ENCODE measurements around the gene ATP7A.
"Not testable (repeated sequence)": the region's sequence is repeated elsewhere in the genome, so short reads cannot be mapped to it uniquely, and the experiment has no call there.

The ATP7A gene

DNA sequence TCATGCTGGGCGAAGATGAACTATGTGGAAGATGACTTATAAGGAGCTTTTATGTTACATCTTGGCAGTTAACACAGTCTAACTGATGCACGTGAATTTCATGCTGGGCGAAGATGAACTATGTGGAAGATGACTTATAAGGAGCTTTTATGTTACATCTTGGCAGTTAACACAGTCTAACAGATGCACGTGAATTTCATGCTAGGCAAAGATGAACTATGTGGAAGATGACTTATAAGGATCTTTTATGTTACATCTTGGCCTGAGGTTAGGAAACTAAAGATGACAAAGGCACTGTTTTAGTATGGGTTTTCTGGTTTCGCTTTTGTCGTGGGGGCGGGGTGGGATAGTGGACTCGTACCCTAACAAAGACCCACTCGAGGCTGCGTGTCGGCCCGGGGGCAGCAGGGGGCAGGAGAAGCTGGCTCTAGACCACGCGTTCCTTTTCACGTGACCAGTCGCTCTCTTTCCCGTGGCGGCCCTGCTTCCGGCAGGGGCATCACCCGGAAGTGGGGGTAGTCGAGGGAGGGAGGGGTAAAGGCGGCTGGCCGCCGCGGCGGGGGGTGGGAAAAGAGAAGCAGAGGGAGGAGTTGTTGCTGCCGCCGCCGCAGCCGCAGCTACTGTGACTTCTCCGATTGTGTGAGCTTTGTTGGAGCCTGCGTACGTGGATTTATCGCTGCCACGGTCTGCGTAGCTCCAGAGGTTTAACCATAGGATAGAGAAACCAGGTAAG, at the start of gene ATP7A:
ATP7A (plus strand) TSS at position 586 of the 733 bp plus-strand sequence. CDS start 60,949 bp downstream, outside the sequence.
- peak; percentile 95 for DNase-seq (ENCODE audit: low read depth, low spot score)

DNA sequence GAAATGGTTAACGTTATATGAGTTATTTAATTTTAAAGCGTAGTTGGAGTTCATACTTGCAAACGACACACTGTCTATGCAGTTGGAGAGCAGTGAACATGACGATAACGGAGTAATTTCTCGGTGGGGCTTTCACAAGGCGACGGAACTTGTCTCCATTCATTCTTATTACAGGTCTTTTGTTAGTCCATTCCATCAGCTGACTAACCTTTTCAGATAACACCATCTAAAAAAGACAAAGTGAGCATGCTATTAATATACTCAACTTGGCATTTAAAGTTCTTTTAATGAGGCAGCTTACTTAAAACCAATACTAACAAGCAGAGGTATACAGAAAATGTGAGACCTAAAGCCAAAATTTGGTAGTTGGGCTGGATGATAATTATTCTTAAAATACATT, 35.1 kb upstream of the ATP7A start:
- no peak for DNase-seq (ENCODE audit: low read depth, low spot score)

DNA sequence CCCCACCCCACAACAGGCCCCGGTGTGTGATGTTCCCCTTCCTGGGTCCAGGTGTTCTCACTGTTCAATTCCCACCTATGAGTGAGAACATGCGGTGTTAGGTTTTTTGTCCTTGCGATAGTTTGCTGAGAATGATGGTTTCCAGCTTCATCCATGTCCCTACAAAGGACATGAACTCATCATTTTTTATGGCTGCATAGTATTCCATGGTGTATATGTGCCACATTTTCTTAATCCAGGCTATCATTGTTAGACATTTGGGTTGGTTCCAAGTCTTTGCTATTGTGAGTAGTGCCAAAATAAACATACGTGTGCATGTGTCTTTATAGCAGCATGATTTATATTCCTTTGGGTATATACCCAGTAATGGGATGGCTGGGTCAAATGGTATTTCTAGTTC, 29.1 kb upstream of the ATP7A start:
- not testable (repeated sequence) for DNase-seq (ENCODE audit: low read depth, low spot score)

GRCh38 chrX:77892887-77893286, 17.6 kb upstream of the ATP7A start:
- no peak for DNase-seq (ENCODE audit: low read depth, low spot score)

DNA sequence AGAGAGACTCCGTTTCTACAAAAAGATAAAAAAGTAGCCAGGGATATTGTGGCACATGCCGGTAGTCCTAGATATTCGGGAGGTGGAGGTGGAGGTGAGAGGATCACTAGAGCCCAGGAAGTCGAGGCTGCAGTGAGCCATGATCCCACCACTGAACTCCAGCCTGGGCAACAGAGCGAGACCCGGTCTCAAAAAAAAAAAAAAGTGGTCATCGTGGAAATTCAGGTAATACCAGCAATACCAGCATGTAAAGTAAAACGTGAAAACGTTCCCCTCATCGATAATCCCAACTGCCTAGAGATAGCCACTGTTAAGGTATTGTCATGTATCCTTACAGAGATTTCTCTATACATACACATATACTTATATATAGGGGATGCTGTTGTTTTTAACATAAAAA, 16.8 kb upstream of the ATP7A start:
- DNase-seq (ENCODE audit: low read depth, low spot score), result no peak

- DNase-seq (ENCODE audit: low read depth, low spot score), result peak; percentile 100
Observed at GRCh38 chrX:77894921-77895886, 15.3 kb upstream of the ATP7A start, which contains the start of gene MAGT1. TSS of gene MAGT1 (minus strand) at chrX:77895435. CDS start at chrX:77895410, 25 bp downstream.

DNA sequence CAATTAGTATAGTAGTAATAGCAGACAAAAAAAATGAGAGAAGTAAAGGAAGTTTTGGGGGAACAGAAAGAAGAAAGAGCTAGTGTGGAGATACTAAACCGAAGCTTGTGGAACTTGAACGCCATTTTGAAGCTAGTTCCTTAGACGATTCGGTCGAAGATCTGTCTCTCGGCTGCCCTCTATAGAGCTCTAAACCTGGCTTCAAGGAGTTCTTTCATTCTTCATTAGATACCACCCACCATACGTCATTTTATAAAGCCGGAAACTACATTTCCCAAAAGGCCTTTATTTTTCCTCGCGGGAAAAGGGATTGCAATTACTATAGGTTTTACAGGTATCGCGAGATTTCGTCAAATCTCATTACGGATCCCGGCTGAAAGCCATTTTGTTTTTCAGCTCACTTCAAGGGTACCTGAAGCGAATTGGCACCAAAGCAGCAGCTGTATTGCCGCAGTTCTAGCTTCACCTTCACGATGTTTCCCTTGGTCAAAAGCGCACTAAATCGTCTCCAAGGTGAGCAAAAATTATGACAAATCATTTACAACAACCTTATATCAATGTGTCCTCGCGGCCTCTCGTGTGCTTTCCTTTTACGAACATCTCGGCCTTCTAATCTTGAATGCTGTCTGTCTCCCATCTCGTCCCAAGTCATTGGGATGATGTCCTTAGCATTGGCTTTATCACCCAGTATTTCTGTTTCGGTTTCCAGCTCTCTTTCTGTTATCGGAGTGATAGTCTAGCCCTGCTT, 11.2 kb upstream of the ATP7A start, which contains the start of gene COX7B:
COX7B (plus strand) TSS at position 388 of the 748 bp plus-strand sequence; CDS start at position 474, 86 bp downstream.
- DNase-seq (ENCODE audit: low read depth, low spot score), result peak; percentile 98

GRCh38 chrX:77900688-77901087, 9.8 kb upstream of the ATP7A start:
- DNase-seq (ENCODE audit: low read depth, low spot score), result no peak

- DNase-seq (ENCODE audit: low read depth, low spot score), result no peak
Observed at GRCh38 chrX:77901506-77901905, 9.0 kb upstream of the ATP7A start.

DNA sequence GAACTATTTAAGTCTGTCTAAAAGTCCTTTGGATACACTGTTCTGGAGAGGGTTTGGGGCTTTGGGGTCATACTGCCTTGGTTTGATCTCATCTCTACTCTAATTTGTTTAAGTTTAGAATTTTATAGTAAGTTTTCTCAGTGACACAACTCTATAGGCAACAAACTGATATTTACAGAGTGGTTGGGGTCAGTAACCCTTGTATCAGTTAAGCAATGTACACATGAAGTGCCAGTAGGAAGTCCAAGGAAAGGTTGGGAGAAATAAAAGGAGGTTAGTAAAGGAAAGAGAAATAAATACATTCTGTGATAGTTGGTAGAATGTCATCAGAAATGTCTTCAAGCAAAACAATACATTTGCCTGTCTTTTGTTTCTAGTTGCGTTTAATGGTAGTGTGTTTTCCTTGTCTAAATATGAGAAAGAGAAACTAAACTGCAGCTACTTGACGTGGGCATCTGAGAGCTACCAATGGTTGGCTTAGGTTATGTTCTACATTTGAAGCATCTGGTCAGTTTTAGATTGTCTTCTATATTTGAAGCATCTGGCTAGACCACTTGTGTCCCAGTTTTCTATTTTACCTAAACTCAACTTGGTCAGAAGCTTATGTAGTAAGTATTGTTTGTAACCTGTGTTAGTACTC, 6.9 kb downstream of the ATP7A start:
- DNase-seq (ENCODE audit: low read depth, low spot score), result no peak

DNA sequence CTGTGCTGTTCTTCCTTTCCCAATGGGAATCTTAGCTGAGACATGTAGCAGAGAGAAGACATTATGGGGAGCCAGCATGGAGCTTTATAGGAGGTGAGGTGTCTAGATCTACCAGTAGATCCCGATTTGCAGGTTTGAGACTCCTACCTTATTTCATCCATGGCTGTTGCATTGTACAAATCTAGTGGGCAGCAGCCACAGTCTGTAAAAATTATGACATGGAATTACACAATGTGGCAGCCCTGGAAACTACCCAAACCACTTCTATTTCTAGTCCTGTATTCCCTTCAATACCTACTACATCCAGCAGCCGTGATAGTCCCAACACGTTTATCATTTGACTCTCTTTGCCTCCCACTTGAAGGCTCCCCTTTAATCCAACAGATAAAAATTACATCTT, 8.1 kb downstream of the ATP7A start:
- no peak for DNase-seq (ENCODE audit: low read depth, low spot score)

- not testable (repeated sequence) for DNase-seq (ENCODE audit: low read depth, low spot score)
Observed at GRCh38 chrX:77919370-77919769, 8.9 kb downstream of the ATP7A start.

GRCh38 chrX:77922787-77923186, 12.3 kb downstream of the ATP7A start:
- DNase-seq (ENCODE audit: low read depth, low spot score), result no peak

- DNase-seq (ENCODE audit: low read depth, low spot score), result no peak
Observed at GRCh38 chrX:77924320-77924859, 13.9 kb downstream of the ATP7A start.

DNA sequence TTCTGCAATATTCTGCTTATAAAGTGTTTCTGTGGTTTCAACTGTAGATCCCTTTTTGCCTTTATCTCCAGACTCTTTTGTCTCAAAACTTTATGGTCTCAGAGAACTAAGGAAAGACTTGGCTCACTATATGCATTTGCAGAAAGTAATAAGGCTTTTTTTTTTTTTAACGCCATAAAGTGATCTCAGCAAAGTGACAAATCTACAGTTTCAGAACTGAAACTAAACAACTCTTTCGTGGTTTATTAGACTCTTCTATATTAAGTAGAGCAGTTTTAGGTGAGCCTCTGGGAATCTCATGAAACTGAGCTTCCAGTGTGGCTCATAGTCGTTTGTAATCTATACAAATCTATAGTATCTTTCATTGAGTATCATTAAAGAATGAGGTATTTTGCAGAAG, 15.3 kb downstream of the ATP7A start:
- DNase-seq (ENCODE audit: low read depth, low spot score), result no peak

DNA sequence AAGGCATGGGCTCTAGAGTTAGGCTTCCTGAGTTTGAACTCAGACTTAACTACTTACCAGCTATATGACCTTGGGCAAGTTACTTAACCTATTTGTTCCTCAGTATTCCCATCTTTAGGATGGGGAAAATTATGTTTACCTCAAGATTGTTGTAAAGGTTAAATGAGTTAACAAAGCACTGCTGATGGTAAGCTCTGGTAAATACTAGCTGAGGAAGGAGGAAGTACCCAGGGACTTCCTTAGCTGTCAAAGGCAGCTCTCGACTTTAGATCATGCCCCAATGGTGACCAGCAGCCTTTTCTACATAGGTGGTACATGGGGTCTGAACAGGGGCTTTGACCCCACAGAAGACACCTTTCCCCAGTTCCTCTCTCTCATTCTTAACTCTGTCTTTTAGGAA, 20.1 kb downstream of the ATP7A start:
- DNase-seq (ENCODE audit: low read depth, low spot score), result no peak

DNA sequence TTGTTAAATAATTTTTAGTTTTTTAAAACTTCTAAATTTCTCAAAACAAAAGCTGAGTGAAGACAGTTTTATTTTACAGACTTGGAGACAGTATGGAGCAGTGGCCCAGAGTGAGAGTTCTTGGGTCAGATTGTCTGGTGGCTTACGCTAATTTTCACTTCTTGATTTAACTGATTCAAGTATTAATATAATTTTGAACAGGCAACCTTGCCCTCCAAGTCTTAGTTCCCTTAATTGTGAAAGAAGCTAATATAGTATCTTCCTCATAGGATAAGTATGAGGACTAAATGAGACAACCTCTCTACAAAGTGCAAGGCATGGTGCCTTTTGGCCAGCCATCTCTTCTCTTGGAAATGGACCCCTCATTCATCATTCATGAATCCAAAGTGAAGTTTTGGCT, 25.4 kb downstream of the ATP7A start:
- no peak for DNase-seq (ENCODE audit: low read depth, low spot score)

GRCh38 chrX:77936299-77936698, 25.8 kb downstream of the ATP7A start:
- DNase-seq (ENCODE audit: low read depth, low spot score), result no peak

DNA sequence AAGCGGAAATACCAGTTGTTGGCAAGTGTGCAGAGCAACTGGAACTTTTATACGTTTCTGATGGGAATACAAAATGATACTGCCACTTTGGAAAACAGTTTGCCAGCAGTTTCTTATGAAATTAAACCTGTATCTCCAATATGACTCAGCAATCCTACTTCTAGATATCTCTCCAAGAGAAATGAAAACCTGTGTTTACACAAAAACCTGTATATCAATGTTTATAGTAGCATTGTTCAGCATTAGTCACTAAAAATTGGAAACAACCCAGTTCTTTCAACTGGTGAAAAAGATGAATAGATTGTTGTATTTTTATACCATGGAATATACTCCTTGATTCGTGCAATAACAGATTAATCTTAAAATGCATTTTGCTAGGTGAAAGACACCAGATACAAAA, 26.8 kb downstream of the ATP7A start:
- no peak for DNase-seq (ENCODE audit: low read depth, low spot score)

DNA sequence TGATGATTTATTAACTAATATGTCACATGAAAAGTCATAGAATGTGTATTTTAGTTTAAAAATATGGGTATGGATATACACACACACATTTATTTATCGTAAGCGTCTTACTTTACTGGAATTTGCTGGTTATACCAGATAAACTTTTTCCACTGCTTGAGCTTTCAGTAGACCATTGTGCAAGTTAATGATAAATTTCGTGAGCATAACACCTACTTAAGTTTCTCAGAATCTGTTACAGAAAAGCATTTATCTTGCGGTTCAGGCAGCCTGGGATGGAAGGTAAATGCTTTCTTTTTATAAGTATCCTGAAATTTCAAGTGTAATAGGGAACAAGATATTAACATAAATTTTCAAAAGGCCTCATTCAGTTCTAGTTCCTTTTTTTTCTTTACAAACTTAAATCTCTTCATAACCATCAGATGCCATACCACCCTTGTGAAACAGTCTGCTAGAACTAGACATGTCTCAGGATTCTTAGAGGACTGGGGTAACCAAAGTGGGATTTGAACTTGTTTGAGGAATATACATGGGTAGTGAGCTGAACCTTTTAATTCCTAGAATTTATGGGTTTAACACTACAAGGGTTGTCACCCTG, 27.7 kb downstream of the ATP7A start:
- no peak for DNase-seq (ENCODE audit: low read depth, low spot score)
